Measurements from ENCODE around the gene CASQ2. TPM values are rescaled to one million over a fixed set of nuclear protein-coding genes. Genes with fewer than 3 reads are reported as not detected.

The CASQ2 gene
- total RNA-seq, 4 donors from 2014 or later, result 5.9 to 11.2 (median 9.4) TPM

GRCh38 chr1:115811140-115811828 is 42.8 kb upstream of the CASQ2 start:
- Histone ChIP-seq H3K36me3 (no peaks in the 10 kb centered on the region), H3K4me1 (peaks cover 0 to 17% (median 8%) of the 10 kb centered on the region in 4 donors), H3K9me3 (no peaks in the 10 kb centered on the region), H3K4me3 (no peak overlapping the region), H3K27me3 (no peaks in the 10 kb centered on the region), H3K27ac (peak overlapping the region in 3 of 4 donors; percentile 22 to 57 (median 34))
- intact Hi-C loops (cut with DNase I; ENCODE audit: low total_unique reads), result no loop called here
- TF ChIP-seq, protein P1, sequence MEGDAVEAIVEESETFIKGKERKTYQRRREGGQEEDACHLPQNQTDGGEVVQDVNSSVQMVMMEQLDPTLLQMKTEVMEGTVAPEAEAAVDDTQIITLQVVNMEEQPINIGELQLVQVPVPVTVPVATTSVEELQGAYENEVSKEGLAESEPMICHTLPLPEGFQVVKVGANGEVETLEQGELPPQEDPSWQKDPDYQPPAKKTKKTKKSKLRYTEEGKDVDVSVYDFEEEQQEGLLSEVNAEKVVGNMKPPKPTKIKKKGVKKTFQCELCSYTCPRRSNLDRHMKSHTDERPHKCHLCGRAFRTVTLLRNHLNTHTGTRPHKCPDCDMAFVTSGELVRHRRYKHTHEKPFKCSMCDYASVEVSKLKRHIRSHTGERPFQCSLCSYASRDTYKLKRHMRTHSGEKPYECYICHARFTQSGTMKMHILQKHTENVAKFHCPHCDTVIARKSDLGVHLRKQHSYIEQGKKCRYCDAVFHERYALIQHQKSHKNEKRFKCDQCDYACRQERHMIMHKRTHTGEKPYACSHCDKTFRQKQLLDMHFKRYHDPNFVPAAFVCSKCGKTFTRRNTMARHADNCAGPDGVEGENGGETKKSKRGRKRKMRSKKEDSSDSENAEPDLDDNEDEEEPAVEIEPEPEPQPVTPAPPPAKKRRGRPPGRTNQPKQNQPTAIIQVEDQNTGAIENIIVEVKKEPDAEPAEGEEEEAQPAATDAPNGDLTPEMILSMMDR (IDR thresholded peaks at IDR 0.05), result no peak
- TF ChIP-seq POLR2AphosphoS5 (IDR thresholded peaks at IDR 0.05) (peak in 1 of 3 donors; percentile 8), EP300 (IDR thresholded peaks at IDR 0.05; ENCODE audit: low read depth) (no peak)
- peak; percentile 67 for DNase-seq
- 54% methylated on average over 3 of the region's 3 CpGs; no CpG with 5 or more reads in 1 of the 2 donors for WGBS, 2 donors (ENCODE audit: low coverage in 1 of 2)
- in situ Hi-C loops (cut with MboI; ENCODE audit: low pct_ligation_motif_present in 1 of 4, low pct_unique_long_range_greater_than_20kb in 1 of 4, low sequenced_read_pairs in 3 of 4), result no loop called here

- no peak overlapping the region for H3K4me3 ChIP-seq
- H3K9me3 ChIP-seq, result no peaks in the 10 kb centered on the region
- no peaks in the 10 kb centered on the region for H3K36me3 ChIP-seq
- no peaks in the 10 kb centered on the region for H3K27me3 ChIP-seq
- 51 to 55% methylated on average over 2 of the region's 2 CpGs for WGBS, 2 donors (ENCODE audit: low coverage in 1 of 2)
- H3K27ac ChIP-seq, result peak overlapping the region in 3 of 4 donors; percentile 22 to 57 (median 34)
- no peak for DNase-seq
- TF ChIP-seq, protein P1 (IDR thresholded peaks at IDR 0.05), result no peak
- TF ChIP-seq POLR2A (IDR thresholded peaks at IDR 0.05) (no peak), POLR2AphosphoS5 (IDR thresholded peaks at IDR 0.05) (no peak), EP300 (IDR thresholded peaks at IDR 0.05; ENCODE audit: low read depth) (no peak)
- H3K4me1 ChIP-seq, result peaks cover 0 to 17% (median 8%) of the 10 kb centered on the region in 4 donors
- intact Hi-C loops (cut with DNase I; ENCODE audit: low total_unique reads), result no loop called here
- in situ Hi-C loops (cut with MboI; ENCODE audit: low pct_ligation_motif_present in 1 of 4, low pct_unique_long_range_greater_than_20kb in 1 of 4, low sequenced_read_pairs in 3 of 4), result no loop called here
Measured at GRCh38 chr1:115810609-115811008, 42.1 kb upstream of the CASQ2 start.

DNA sequence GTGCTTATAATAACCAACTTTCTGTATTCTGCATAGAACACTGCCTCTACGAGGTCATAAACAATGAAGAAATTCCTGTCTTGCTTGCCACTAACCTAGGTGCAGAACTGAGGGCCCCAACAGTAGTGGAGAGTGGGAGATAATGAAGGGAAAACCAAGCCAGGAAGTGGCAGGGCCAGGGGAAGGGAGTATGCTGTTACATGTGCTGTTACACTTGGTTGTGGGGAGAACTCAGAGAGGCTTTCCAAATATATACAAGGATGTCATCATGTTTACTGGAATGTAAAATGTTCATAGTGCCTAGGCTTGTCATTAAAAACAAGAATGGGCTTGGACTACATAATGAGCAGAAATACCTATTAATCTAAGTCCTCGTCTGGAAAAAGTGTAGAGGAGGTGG is 41.3 kb upstream of the CASQ2 start:
- in situ Hi-C loops (cut with MboI; ENCODE audit: low pct_ligation_motif_present in 1 of 4, low pct_unique_long_range_greater_than_20kb in 1 of 4, low sequenced_read_pairs in 3 of 4), result loop anchor here (5.0 to 10.0 kb wide), 3 partner anchors 167 to 175 kb away; partner anchors contain the start of gene SLC22A15 (in 1 of the 4)
- no peak for DNase-seq
- intact Hi-C loops (cut with DNase I; ENCODE audit: low total_unique reads), result no loop called here
- no peaks in the 10 kb centered on the region for H3K27me3 ChIP-seq
- H3K4me1 ChIP-seq, result peaks cover 0 to 17% (median 8%) of the 10 kb centered on the region in 4 donors
- no peak overlapping the region for H3K4me3 ChIP-seq
- TF ChIP-seq, protein P1 (IDR thresholded peaks at IDR 0.05), result no peak
- TF ChIP-seq EP300 (IDR thresholded peaks at IDR 0.05; ENCODE audit: low read depth) (no peak), POLR2A (IDR thresholded peaks at IDR 0.05) (no peak), POLR2AphosphoS5 (IDR thresholded peaks at IDR 0.05) (no peak)
- H3K27ac ChIP-seq, result no peak overlapping the region
- no peaks in the 10 kb centered on the region for H3K36me3 ChIP-seq
- H3K9me3 ChIP-seq, result no peaks in the 10 kb centered on the region
- 42 to 60% methylated on average over 2 of the region's 2 CpGs for WGBS, 2 donors (ENCODE audit: low coverage in 1 of 2)

- Histone ChIP-seq H3K4me3 (no peak overlapping the region), H3K9me3 (no peaks in the 10 kb centered on the region), H3K4me1 (peaks cover 0 to 17% (median 8%) of the 10 kb centered on the region in 4 donors), H3K27ac (no peak overlapping the region), H3K36me3 (no peaks in the 10 kb centered on the region), H3K27me3 (no peaks in the 10 kb centered on the region)
- no peak for DNase-seq
- TF ChIP-seq EP300 (IDR thresholded peaks at IDR 0.05; ENCODE audit: low read depth) (no peak), POLR2A (IDR thresholded peaks at IDR 0.05) (no peak)
- in situ Hi-C loops (cut with MboI; ENCODE audit: low pct_ligation_motif_present in 1 of 4, low pct_unique_long_range_greater_than_20kb in 1 of 4, low sequenced_read_pairs in 3 of 4) (loop anchor here (5.0 to 10.0 kb wide), 3 partner anchors 168 to 176 kb away; partner anchors contain the start of gene SLC22A15 (in 1 of the 4)), intact Hi-C loops (cut with DNase I; ENCODE audit: low total_unique reads) (no loop called here)
Measured at GRCh38 chr1:115809076-115809475, 40.6 kb upstream of the CASQ2 start.

Measured in transverse colon (tissue), 4 donors.